22Rv1 (cell line): ENCODE data around the gene SLC6A4.

Experiments used
- ZFX ChIP-seq: fragments of 450-650 bp; IDR thresholded peaks from 2 replicates; pipeline ENCODE4 v1.6.1; 2017; ENCODE audit warnings: antibody characterized with exemption, borderline replicate concordance
- TF ChIP-seq, protein P1 (sequence below): fragments of 450-650 bp; IDR thresholded peaks from 2 replicates; pipeline ENCODE4 v1.5.1; 2017; ENCODE audit warnings: mild to moderate bottlenecking

DNA sequence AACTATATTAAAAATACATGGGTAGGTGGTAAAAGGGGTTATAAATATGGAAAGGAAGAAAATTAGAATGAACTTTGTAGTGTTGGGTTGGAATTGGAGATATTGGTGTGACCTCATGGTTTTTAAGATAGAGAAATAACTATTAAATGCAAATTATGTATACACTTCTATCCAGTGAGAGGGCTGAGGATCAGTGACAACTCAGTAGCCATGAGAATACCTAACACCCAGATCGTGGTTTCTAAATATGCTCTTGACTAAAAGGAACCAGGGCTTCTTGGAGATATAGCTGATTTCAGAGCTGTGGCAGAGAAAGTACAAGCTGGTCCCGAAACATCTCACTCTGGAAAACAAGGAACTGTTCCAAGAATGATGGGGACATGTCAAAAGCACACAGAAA, 44.4 kb downstream of the SLC6A4 start:
- TF ChIP-seq, protein P1, sequence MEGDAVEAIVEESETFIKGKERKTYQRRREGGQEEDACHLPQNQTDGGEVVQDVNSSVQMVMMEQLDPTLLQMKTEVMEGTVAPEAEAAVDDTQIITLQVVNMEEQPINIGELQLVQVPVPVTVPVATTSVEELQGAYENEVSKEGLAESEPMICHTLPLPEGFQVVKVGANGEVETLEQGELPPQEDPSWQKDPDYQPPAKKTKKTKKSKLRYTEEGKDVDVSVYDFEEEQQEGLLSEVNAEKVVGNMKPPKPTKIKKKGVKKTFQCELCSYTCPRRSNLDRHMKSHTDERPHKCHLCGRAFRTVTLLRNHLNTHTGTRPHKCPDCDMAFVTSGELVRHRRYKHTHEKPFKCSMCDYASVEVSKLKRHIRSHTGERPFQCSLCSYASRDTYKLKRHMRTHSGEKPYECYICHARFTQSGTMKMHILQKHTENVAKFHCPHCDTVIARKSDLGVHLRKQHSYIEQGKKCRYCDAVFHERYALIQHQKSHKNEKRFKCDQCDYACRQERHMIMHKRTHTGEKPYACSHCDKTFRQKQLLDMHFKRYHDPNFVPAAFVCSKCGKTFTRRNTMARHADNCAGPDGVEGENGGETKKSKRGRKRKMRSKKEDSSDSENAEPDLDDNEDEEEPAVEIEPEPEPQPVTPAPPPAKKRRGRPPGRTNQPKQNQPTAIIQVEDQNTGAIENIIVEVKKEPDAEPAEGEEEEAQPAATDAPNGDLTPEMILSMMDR, result no peak
- no peak for TF ChIP-seq ZFX
